ENCODE measurements around the gene SRL.

GRCh38 chr16:4245077-4245791 is 3.4 kb upstream of the SRL start:
- TF ChIP-seq CTCF (IDR thresholded peaks at IDR 0.05; ENCODE audit: low read depth, low read length) = no peak
- no peak for TF ChIP-seq POLR2A (IDR thresholded peaks at IDR 0.05; ENCODE audit: extremely low read depth, insufficient read length)
- TF ChIP-seq MAX (IDR thresholded peaks at IDR 0.05; ENCODE audit: low read depth, low read length) = no peak

Measured in NB4 (cell line).